GM18520 (cell line): Measurements from ENCODE around the gene CNTFR.
"Not testable (repeated sequence)": the region's sequence is repeated elsewhere in the genome, so short reads cannot be mapped to it uniquely, and the experiment has no call there.

Source experiments
- ATAC-seq: cut with Tn5 transposase; IDR thresholded peaks from one replicate; pipeline ENCODE4 v1.9.1; 2021; ENCODE audit not compliant: unreplicated experiment

CNTFR gene

GRCh38 chr9:34589636-34590380 is at the start of gene CNTFR:
Gene CNTFR, minus strand, starts transcription at chr9:34589724. Its CDS starts 20,743 bp downstream, at chr9:34568981.
- ATAC-seq: no peak

GRCh38 chr9:34639322-34639721 is 49.8 kb upstream of the CNTFR start:
- not testable (repeated sequence) for ATAC-seq

- no peak for ATAC-seq
Observed at GRCh38 chr9:34638138-34638445, 48.6 kb upstream of the CNTFR start.

GRCh38 chr9:34637356-34638137 is 48.0 kb upstream of the CNTFR start, which contains the start of gene SIGMAR1:
Gene SIGMAR1, minus strand, starts transcription at chr9:34637787. Its CDS starts 90 bp downstream, at chr9:34637697.
- ATAC-seq: peak; percentile 79

- no peak for ATAC-seq
Observed at GRCh38 chr9:34636791-34637355, 47.3 kb upstream of the CNTFR start.

GRCh38 chr9:34635556-34635955 is 46.0 kb upstream of the CNTFR start:
- ATAC-seq: no peak

- no peak for ATAC-seq
Observed at GRCh38 chr9:34634551-34635248, 45.2 kb upstream of the CNTFR start.

- no peak for ATAC-seq
Observed at GRCh38 chr9:34633851-34634550, 44.5 kb upstream of the CNTFR start.

GRCh38 chr9:34633166-34633565 is 43.6 kb upstream of the CNTFR start:
- ATAC-seq: no peak

GRCh38 chr9:34630402-34631154 is 41.1 kb upstream of the CNTFR start:
- no peak for ATAC-seq

- no peak for ATAC-seq
Observed at GRCh38 chr9:34629491-34629808, 39.9 kb upstream of the CNTFR start.

GRCh38 chr9:34628656-34629490 is 39.3 kb upstream of the CNTFR start, which contains the start of gene ARID3C:
Gene ARID3C, minus strand, starts transcription at chr9:34629066. Its CDS starts 1,052 bp downstream, at chr9:34628014.
- no peak for ATAC-seq

GRCh38 chr9:34627716-34628655 is 38.5 kb upstream of the CNTFR start:
- ATAC-seq: no peak

- ATAC-seq: no peak
Observed at GRCh38 chr9:34625186-34625486, 35.6 kb upstream of the CNTFR start.

- no peak for ATAC-seq
Observed at GRCh38 chr9:34624475-34625185, 35.1 kb upstream of the CNTFR start.

- ATAC-seq: no peak
Observed at GRCh38 chr9:34623374-34624235, 34.1 kb upstream of the CNTFR start.
